HG02943 (cell line): ENCODE results near the gene ZNF587.
"Not testable (repeated sequence)": the region's sequence is repeated elsewhere in the genome, so short reads cannot be mapped to it uniquely, and the experiment has no call there.

Source experiments
- ATAC-seq: cut with Tn5 transposase; IDR thresholded peaks from one replicate; pipeline ENCODE4 v1.9.1; 2021; ENCODE audit warnings: mild to moderate bottlenecking, low read depth, moderate library complexity; ENCODE audit not compliant: unreplicated experiment

The ZNF587 gene

DNA sequence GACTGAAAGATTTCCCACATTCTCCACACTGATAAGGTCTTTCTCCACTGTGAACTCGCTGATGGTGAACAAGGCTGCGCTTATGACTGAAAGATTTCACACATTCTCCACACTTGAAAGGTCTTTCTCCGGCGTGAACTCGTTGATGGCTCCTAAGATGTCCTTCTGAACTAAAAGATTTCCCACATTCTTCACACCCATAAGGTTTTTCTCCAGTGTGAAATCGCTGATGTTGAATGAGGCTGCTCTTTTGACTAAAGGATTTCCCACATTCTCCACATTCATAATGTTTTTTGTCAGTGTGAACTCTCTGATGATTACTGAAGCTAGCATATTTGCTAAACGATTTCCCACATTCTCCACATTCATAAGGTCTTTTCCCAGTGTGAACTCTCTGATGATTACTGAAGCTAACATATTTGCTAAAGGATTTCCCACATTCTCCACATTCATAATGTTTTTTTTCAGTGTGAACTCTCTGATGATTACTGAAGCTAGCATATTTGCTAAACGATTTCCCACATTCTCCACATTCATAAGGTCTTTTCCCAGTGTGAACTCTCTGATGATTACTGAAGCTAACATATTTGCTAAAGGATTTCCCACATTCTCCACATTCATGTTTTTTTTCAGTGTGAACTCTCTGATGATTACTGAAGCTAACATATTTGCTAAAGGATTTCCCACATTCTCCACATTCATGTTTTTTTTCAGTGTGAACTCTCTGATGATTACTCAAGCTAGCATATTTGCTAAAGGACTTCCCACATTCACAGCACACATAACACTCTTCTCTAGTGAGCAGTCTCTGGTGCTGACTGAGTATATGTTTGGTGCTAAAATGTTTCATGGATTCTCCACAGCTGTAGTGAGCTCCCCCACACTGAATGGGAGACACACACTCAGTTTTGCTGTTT, 24.5 kb downstream of the ZNF587 start:
- not testable (repeated sequence) for ATAC-seq

DNA sequence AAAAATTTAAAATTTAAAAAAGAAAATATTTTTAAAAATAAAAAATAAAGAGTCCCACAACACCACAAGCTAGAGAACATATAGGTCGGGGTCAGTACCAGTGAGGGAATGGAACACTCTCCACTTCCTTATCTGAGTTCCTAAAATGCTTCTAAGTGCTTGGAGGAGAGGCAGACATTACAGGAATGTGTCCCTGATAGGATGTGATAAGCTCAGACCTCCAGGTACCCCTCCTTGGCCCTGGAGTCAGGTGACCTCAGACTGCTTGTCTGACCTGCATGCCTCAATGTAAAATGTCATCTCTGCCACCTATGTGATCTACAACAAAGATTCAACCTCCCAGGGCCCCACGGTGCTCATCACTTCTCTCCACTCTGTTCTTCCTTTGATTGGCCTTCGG, 36.4 kb downstream of the ZNF587 start:
- ATAC-seq, result no peak

DNA sequence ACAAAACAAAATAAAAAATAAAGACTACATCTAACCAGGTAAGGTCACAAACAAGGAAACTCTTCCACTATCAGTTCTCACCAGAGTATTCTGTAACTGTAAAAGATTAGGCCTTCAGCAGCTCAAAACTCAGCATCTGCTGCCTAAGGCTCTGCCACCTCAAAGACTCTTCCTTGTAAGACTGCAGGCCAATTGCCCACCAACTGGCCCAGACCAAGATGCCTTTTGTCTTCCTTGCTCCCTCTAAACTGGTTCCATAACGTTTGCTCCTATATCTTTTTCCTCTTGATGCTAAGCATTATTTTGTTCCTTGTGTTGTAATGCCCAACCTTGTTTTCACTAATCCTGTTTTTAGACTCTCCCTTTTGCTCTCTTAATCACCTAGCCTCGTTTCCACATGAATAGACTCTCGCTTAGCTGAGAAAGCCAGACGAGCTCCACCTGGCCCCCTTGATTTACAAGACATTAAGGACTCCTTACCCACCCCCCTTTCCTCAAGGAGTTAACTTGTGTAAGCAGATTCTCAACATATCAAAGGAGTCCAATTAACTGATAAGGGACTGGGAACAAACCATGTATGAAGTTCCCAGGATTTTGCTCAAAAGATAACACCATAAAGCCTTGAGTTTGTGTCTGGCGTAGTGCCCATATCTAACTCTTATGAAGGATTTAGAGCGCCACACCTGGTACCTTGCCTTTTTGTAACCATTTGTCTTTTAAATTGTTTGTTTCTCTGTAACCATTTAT, 37.7 kb downstream of the ZNF587 start:
- ATAC-seq, result no peak

DNA sequence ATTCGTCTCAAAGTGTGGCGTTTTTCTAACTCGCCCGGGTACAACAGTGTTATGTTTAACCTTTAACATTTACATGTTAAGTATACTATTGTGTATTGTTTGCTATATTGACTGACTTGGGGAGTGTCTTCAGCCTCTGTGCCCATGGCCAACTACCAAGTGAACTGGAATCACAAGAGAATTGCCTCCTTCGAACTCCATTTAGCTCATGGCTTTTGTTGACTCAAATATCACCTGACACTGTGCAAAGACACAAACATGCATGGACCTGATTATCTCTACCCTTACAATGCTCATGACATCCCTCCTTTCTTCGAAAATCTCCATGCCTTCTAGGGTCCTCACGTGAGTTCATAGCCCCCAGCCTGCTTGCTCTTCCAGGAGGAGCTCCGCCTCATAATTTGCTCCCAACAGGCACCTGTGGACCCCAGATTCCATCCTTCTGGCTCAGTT, 38.5 kb downstream of the ZNF587 start:
- no peak for ATAC-seq

DNA sequence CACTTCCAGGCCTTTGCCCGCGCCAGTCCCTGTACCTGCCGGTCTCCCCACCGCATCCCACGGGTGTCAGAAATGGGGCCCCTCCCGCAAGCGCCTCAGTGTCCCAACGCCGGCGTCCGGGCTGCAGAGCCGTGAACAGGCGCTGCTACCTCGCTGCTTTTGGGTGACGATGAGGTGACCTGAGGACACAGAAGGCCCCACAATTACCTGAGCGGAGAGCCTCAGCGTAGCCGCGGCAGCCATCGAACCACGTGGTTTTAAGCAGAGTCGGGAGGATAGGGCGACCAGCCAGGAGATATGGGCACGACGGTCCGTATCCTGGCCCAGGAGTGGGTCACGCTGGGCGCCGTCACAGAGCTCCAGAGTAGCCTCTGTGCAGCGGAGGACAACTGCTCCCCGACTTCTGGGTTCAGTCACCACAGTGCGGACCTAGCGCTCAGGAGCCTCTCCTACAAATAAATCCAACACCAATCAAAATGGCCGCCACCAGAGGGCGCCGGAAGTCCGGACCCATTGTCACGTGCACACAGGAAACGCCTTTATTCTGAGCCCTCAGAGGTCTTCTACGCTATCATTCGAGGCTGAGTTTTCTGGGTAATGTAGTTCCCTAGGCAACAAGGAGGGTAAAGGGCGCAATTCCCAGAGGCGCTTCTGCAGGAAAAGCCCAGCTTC, 39.0 kb downstream of the ZNF587 start, which contains the start of gene ZNF814:
ZNF814 (minus strand) TSS at position 478 of the 672 bp plus-strand sequence; CDS start at position 243, 235 bp downstream.
- no peak for ATAC-seq

DNA sequence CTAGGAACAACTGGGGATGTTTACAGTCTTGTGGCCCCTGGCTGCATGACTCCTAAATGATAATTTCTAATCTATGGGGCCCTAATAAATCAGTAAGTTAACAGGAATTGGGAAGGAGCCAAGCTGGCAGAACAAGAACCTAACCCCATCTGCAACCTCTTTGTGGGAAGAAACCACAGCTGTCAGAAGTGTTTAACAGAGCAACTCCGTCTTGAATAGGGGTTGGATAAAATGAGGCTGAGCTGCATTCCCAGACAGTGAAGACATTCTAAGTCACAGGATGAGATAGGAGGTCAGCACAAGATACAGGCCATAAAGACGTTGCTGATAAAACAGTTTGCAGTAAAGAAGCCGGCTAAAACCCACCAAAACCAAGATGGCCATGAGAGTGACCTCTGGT, 41.0 kb downstream of the ZNF587 start:
- ATAC-seq, result not testable (repeated sequence)

DNA sequence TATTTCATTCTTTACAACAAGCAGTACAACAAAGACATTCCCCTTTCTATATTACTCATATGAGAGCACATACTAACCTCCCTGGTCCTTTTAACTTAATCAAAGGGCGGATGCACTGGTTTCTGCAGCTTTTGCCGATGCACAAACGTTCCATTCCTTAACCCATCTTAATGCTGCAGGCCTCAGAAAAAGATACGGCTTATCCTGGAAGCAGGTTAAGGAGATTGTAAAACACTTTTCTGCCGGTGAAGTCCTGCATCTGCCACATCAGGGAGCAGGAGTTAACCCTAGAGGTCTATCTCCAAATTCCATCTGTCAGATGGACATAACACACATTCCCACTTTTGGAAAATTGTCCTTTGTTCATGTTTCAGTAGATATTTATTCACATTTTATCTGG, 50.7 kb downstream of the ZNF587 start:
- ATAC-seq, result no peak

DNA sequence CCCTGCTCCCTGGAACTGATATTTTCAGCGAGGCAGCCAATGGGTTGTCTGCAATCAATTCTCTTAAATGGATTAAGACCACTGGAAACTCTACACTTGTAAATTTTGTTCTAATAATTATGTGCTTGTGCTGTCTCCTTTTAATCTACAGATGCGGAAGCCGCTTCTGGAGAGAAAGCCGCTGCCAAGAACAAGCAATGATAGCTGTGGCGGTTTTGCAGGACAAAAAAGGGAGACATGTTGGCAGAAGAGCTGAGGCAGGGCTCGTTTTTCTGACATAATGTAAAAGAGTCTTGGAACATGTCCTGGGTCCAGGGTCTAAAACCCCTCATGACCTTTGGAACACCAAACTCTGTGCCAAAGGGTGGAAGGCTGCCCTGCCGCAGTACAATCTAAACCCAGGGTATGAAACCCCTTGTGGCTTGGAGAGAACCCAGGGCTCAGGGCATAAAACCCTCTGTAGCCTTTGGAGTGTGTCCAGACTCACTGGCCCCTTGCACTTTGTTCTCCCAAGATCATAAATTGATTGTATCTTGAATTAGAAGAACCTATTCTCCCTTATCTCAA, 54.0 kb downstream of the ZNF587 start:
- ATAC-seq, result no peak

DNA sequence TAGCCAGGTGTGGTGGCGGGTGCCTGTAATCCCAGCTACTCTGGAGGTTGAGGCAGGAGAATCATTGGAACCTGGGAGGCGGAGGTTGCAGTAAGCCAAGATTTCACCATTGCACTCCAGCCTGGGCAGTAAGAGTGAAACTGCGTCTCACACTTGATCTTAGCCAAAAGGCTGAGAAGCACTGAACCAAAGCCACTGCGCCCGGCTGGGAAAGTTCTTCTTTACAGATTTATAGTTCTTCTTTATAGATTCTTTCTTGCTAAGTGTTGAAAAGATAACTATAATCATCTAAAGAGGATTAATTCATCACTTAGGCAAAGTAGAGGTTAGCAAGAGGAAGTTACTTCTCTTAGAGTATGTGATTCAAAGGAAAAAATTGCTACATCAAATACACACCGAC, 55.6 kb downstream of the ZNF587 start:
- no peak for ATAC-seq

DNA sequence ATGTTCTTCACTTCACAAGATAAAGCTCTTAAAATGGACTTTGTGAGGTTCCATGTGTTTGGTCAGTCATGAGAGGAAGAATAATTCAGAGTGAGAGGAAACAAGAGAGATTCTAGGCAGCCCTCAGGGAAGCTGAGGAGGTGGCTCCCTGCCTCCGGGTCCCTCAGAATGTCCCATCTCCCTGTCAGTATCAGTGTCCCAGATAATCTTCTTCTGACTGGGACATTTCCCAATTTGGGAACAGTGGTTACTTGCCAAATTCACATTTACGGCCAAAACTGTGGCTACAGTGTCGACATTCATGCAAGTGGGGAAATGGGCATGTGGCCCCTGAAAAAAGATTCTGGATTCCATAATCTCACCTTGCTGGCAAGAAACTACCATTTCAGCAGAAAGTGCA, 57.7 kb downstream of the ZNF587 start:
- ATAC-seq, result no peak

DNA sequence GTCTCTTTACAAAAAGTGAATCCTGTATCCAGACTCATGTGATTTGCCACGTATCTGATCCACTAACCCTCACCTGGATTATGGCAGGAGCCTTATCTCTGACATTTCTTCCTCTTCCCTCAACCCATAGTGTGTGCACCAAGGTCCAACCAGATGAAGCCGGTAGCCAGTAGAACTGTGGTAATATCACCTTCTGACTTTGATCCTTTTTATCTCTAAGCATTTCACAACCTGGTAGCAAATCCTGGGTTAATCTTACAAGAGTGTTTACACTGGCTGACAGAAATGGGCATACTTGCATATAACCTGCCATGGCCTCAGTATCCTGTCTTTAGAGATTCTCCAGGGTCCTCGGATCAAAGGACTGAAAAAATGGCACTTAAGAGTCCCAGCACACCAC, 64.9 kb downstream of the ZNF587 start:
- no peak for ATAC-seq
